HCT116 (cell line): ENCODE data around the gene TCF12.

Source experiments
- CEBPB ChIP-seq: IDR thresholded peaks from 2 replicates; pipeline ENCODE4 v1.6.1; 2012; ENCODE audit warnings: low read depth
- CTCF ChIP-seq, 3 experiments: fragments of 200-600 bp in 1 of 3; sonication (generic) in 1 of 3; IDR thresholded peaks in 2 of 3; conservative IDR thresholded peaks in 1 of 3; 2 replicates each; pipeline ENCODE4 v1.5.1; 2012 to 2017; ENCODE audit warnings: low read depth in 2 of 3, low read length in 2 of 3, antibody characterized with exemption in 1 of 3, borderline replicate concordance in 1 of 3, control low read depth in 1 of 3, mild to moderate bottlenecking in 1 of 3, mixed read lengths in 1 of 3, mixed run types in 1 of 3, moderate library complexity in 1 of 3; ENCODE audit not compliant: insufficient read depth in 1 of 3
- EZH2 ChIP-seq: fragments of 200-600 bp; sonication (generic); IDR thresholded peaks from 2 replicates; pipeline ENCODE4 v1.6.1; 2017; ENCODE audit warnings: antibody characterized with exemption, mixed run types
- FOSL1 ChIP-seq: IDR thresholded peaks from 2 replicates; pipeline ENCODE4 v1.6.1; 2012; ENCODE audit warnings: low read depth
- MAX ChIP-seq: IDR thresholded peaks from 2 replicates; pipeline ENCODE4 v1.6.1; 2012
- POLR2A ChIP-seq: IDR thresholded peaks from 2 replicates; pipeline ENCODE4 v1.7.0; 2011; ENCODE audit warnings: borderline replicate concordance; ENCODE audit not compliant: insufficient read depth, insufficient read length; ENCODE audit errors: extremely low read depth
- POLR2AphosphoS5 ChIP-seq: IDR thresholded peaks from 2 replicates; pipeline ENCODE4 v1.6.1; 2011; ENCODE audit warnings: mild to moderate bottlenecking, low read depth, low read length, moderate library complexity
- RAD21 ChIP-seq: IDR thresholded peaks from 2 replicates; pipeline ENCODE4 v1.6.1; 2012; ENCODE audit warnings: low read depth, mild to moderate bottlenecking
- REST ChIP-seq: IDR thresholded peaks from 2 replicates; pipeline ENCODE4 v1.6.1; 2012; ENCODE audit warnings: low read depth
- SIN3A ChIP-seq: IDR thresholded peaks from 2 replicates; pipeline ENCODE4 v1.6.1; 2012; ENCODE audit warnings: low read depth
- SP1 ChIP-seq: IDR thresholded peaks from 2 replicates; pipeline ENCODE4 v1.6.1; 2012; ENCODE audit warnings: low read depth
- YY1 ChIP-seq: IDR thresholded peaks from 2 replicates; pipeline ENCODE4 v1.6.1; 2011; ENCODE audit warnings: low read length, low read depth, moderate library complexity, mild to moderate bottlenecking; ENCODE audit not compliant: insufficient replicate concordance; ENCODE audit errors: extremely low read depth
- ZBTB33 ChIP-seq: IDR thresholded peaks from 2 replicates; pipeline ENCODE4 v1.6.1; 2011; ENCODE audit warnings: mild to moderate bottlenecking, low read length, moderate library complexity; ENCODE audit not compliant: insufficient replicate concordance; ENCODE audit errors: extremely low read depth

- no peak for TF ChIP-seq CTCF (IDR thresholded peaks at IDR 0.05 in 2 of 3, conservative IDR thresholded peaks at IDR 0.05 in 1 of 3; ENCODE audit: borderline replicate concordance in 1 of 3, insufficient read depth in 1 of 3, low read depth in 2 of 3, low read length in 2 of 3)
- no peak for TF ChIP-seq CEBPB
- TF ChIP-seq RAD21 = no peak
- no peak for TF ChIP-seq POLR2A
- no peak for TF ChIP-seq ZBTB33
- TF ChIP-seq POLR2AphosphoS5 = no peak
- TF ChIP-seq SIN3A = no peak
- TF ChIP-seq EZH2 = no peak
- TF ChIP-seq MAX = no peak
- no peak for TF ChIP-seq SP1
- no peak for TF ChIP-seq REST
- TF ChIP-seq YY1 = no peak
- TF ChIP-seq FOSL1 = no peak
Measured at GRCh38 chr15:57248074-57248473, 329.6 kb downstream of the TCF12 start.
